Muscle layer of colon (tissue), 2 donors: Measurements from ENCODE around the gene L1CAM.

Experiments used
- H3K27ac ChIP-seq: one replicate; pipeline ENCODE4 v1.7.0; 2013; ENCODE audit warnings: low read depth, mild to moderate bottlenecking, low read length, moderate library complexity
- H3K27me3 ChIP-seq, 2 donors: one replicate each; pipeline ENCODE4 v1.7.0; 2013; ENCODE audit warnings: low read length in 2 of 2, mild to moderate bottlenecking in 2 of 2; ENCODE audit not compliant: insufficient read depth in 2 of 2, control insufficient read depth in 1 of 2
- H3K36me3 ChIP-seq: one replicate; pipeline ENCODE4 v1.7.0; 2013; ENCODE audit warnings: mild to moderate bottlenecking, low read length; ENCODE audit not compliant: insufficient read depth
- H3K4me1 ChIP-seq: one replicate; pipeline ENCODE4 v1.7.0; 2013; ENCODE audit warnings: mild to moderate bottlenecking, low read length; ENCODE audit not compliant: insufficient read depth
- H3K4me3 ChIP-seq, 2 donors: one replicate each; pipeline ENCODE4 v1.7.0; 2013; ENCODE audit warnings: low read length in 2 of 2, low read depth in 1 of 2, mild to moderate bottlenecking in 1 of 2, moderate library complexity in 1 of 2
- H3K9ac ChIP-seq: one replicate; pipeline ENCODE4 v1.7.0; 2013; ENCODE audit warnings: low read length
- H3K9me3 ChIP-seq: one replicate; pipeline ENCODE4 v1.7.0; 2013; ENCODE audit warnings: mild to moderate bottlenecking, low read length
- donor health status: abdominal sarcoma.
- donor health status: Adenocarcinoma of cecum.

Gene L1CAM

GRCh38 chrX:153829799-153830639 lies 56.0 kb downstream of the L1CAM start, which contains the start of gene PDZD4:
PDZD4 (minus strand) TSS chrX:153830544; CDS start chrX:153830298, 246 bp downstream.
- no peaks in the 10 kb centered on the region for H3K9me3 ChIP-seq
- H3K4me3 ChIP-seq = peak within 1 kb of the TSS; percentile 36 to 55
- no peak within 1 kb of the TSS for H3K9ac ChIP-seq
- H3K36me3 ChIP-seq = no peaks in the 10 kb centered on the region
- no peaks in the 10 kb centered on the region for H3K4me1 ChIP-seq
- H3K27ac ChIP-seq = no peak within 1 kb of the TSS
- H3K27me3 ChIP-seq = peaks cover 0 to 37% of the 10 kb centered on the region in 2 donors

- H3K27ac ChIP-seq = no peak overlapping the region
- no peak overlapping the region for H3K9ac ChIP-seq
Measured at GRCh38 chrX:153829549-153829798, 56.5 kb downstream of the L1CAM start.

GRCh38 chrX:153828723-153829548 lies 57.0 kb downstream of the L1CAM start:
- no peaks in the 10 kb centered on the region for H3K36me3 ChIP-seq
- no peak overlapping the region for H3K9ac ChIP-seq
- H3K4me1 ChIP-seq = no peaks in the 10 kb centered on the region
- peak overlapping the region; percentile 36 to 58 for H3K4me3 ChIP-seq
- peaks cover 0 to 44% of the 10 kb centered on the region in 2 donors for H3K27me3 ChIP-seq
- no peaks in the 10 kb centered on the region for H3K9me3 ChIP-seq
- no peak overlapping the region for H3K27ac ChIP-seq

More at GRCh38 chrX:153829549-153829798, 56.5 kb downstream of the L1CAM start:
- Histone ChIP-seq H3K9me3 (no peaks in the 10 kb centered on the region), H3K4me3 (peak overlapping the region; percentile 36 to 55), H3K27me3 (peaks cover 0 to 42% of the 10 kb centered on the region in 2 donors), H3K36me3 (no peaks in the 10 kb centered on the region), H3K4me1 (no peaks in the 10 kb centered on the region)

GRCh38 chrX:153828308-153828707 lies 57.7 kb downstream of the L1CAM start:
- Histone ChIP-seq H3K27me3 (peaks cover 0 to 49% of the 10 kb centered on the region in 2 donors), H3K4me1 (no peaks in the 10 kb centered on the region), H3K4me3 (peak overlapping the region; percentile 13 to 58), H3K36me3 (no peaks in the 10 kb centered on the region), H3K9me3 (no peaks in the 10 kb centered on the region), H3K27ac (peak overlapping the region; percentile 29), H3K9ac (no peak overlapping the region)

- Histone ChIP-seq H3K9ac (no peak overlapping the region), H3K4me3 (peak overlapping the region in 1 of 2 donors; percentile 13), H3K36me3 (no peaks in the 10 kb centered on the region), H3K9me3 (no peaks in the 10 kb centered on the region), H3K27me3 (peaks cover 0 to 48% of the 10 kb centered on the region in 2 donors), H3K4me1 (no peaks in the 10 kb centered on the region), H3K27ac (peak overlapping the region; percentile 29)
Measured at GRCh38 chrX:153827903-153828302, 58.1 kb downstream of the L1CAM start.

- Histone ChIP-seq H3K4me1 (no peaks in the 10 kb centered on the region), H3K27me3 (peaks cover 0 to 40% of the 10 kb centered on the region in 2 donors), H3K36me3 (no peaks in the 10 kb centered on the region)
Measured at GRCh38 chrX:153827016-153827415, 59.0 kb downstream of the L1CAM start.

GRCh38 chrX:153825042-153825441 lies 60.9 kb downstream of the L1CAM start:
- Histone ChIP-seq H3K27me3 (peaks cover 0 to 41% of the 10 kb centered on the region in 2 donors), H3K9ac (no peak overlapping the region), H3K36me3 (no peaks in the 10 kb centered on the region), H3K9me3 (no peaks in the 10 kb centered on the region), H3K27ac (no peak overlapping the region), H3K4me3 (no peak overlapping the region), H3K4me1 (no peaks in the 10 kb centered on the region)

More at GRCh38 chrX:153827016-153827415, 59.0 kb downstream of the L1CAM start:
- H3K4me3 ChIP-seq = no peak overlapping the region
- no peak overlapping the region for H3K27ac ChIP-seq
- H3K9me3 ChIP-seq = no peaks in the 10 kb centered on the region
- no peak overlapping the region for H3K9ac ChIP-seq

- Histone ChIP-seq H3K4me3 (no peak overlapping the region), H3K27ac (no peak overlapping the region), H3K36me3 (no peaks in the 10 kb centered on the region), H3K27me3 (peaks cover 0 to 34% of the 10 kb centered on the region in 2 donors), H3K4me1 (peaks cover 3% of the 10 kb centered on the region), H3K9ac (no peak overlapping the region), H3K9me3 (no peaks in the 10 kb centered on the region)
Measured at GRCh38 chrX:153824348-153824747, 61.6 kb downstream of the L1CAM start.

GRCh38 chrX:153821066-153821465 lies 64.9 kb downstream of the L1CAM start:
- no peak overlapping the region for H3K9ac ChIP-seq
- no peaks in the 10 kb centered on the region for H3K36me3 ChIP-seq
- H3K4me3 ChIP-seq = no peak overlapping the region
- H3K4me1 ChIP-seq = peaks cover 5% of the 10 kb centered on the region
- H3K27ac ChIP-seq = no peak overlapping the region
- peaks cover 0 to 23% of the 10 kb centered on the region in 2 donors for H3K27me3 ChIP-seq
- no peaks in the 10 kb centered on the region for H3K9me3 ChIP-seq

- Histone ChIP-seq H3K4me3 (no peak overlapping the region), H3K9me3 (no peaks in the 10 kb centered on the region), H3K4me1 (peaks cover 5% of the 10 kb centered on the region), H3K9ac (no peak overlapping the region), H3K27ac (no peak overlapping the region), H3K27me3 (peaks cover 0 to 23% of the 10 kb centered on the region in 2 donors), H3K36me3 (no peaks in the 10 kb centered on the region)
Measured at GRCh38 chrX:153820601-153821000, 65.4 kb downstream of the L1CAM start.

GRCh38 chrX:153819384-153820040 lies 66.5 kb downstream of the L1CAM start:
- no peaks in the 10 kb centered on the region for H3K36me3 ChIP-seq
- H3K9ac ChIP-seq = no peak overlapping the region
- peaks cover 0 to 22% of the 10 kb centered on the region in 2 donors for H3K27me3 ChIP-seq
- peak overlapping the region in 1 of 2 donors; percentile 32 for H3K4me3 ChIP-seq
- peaks cover 5% of the 10 kb centered on the region for H3K4me1 ChIP-seq
- no peak overlapping the region for H3K27ac ChIP-seq
- no peaks in the 10 kb centered on the region for H3K9me3 ChIP-seq
